Fibroblast of peridontal ligament (primary cell): Measurements from ENCODE around the gene DSTYK.
"Not testable (repeated sequence)": the region's sequence is repeated elsewhere in the genome, so short reads cannot be mapped to it uniquely, and the experiment has no call there.

Source experiments
- DNase-seq: peaks from one replicate; pipeline ENCODE4 v3.0.0-alpha.2; 2010; ENCODE audit errors: extremely low read depth

The DSTYK gene

GRCh38 chr1:205241366-205242030 lies 30.0 kb upstream of the DSTYK start:
- no peak for DNase-seq

DNA sequence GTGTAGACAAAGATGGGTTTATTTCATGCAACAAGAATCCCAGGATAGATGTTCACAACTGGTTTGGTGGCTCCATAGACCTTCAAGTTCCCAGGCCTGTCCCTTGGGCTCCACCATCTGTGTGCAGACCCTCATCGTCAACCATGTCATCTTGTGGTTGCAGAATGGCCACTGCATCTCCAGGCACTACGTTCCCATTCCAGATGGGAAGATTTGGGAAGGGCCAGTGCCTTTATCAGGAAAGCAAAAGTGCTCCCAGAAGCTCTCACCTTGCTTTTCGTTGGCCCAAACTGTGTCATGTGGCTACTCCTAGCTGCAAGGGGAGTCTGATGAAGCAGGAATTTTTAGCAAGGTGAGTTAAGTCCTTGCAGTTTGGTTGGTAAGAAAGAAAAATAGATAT lies 29.1 kb upstream of the DSTYK start:
- no peak for DNase-seq

DNA sequence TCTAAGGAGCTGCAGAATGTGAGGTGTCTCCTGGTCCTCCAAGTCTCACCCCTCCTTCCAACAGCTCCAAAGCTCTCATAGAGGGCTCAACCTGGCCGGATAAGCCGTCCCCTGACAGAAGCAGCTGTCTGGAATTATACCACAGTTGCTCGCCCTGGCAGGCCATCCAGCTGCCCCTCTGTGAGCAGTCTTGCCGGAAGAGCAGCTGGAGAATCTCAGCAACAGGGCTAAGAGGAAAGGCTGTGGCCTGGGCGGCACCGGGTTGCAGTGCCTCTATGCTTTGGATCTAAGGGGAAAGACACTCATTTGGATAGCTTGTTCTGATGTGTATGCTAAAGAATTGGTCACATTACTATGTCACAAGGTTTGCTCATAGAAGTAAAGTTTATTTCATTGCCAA lies 28.6 kb upstream of the DSTYK start:
- no peak for DNase-seq

DNA sequence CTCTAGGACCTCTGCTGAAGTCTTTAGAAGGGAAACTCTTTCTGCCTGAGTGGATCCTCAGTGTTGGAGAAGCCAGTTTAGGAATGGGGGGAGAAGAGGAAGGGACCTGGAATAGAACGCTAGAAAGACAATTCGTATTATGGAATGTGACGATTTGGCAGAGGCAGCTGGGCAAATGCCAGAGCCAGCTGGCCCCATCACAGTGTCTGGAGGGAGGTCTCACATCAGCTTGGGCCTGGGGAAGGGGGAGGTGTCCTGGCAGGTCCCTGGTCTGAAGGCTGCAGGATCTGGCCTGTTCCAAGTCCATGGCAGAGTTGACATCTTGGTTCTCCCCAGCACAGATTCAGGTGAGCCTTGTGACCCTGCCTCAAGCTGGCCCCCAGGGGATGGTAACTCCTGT lies 27.6 kb upstream of the DSTYK start:
- DNase-seq: no peak

GRCh38 chr1:205237526-205238484 lies 26.3 kb upstream of the DSTYK start:
- no peak for DNase-seq

GRCh38 chr1:205236951-205237475 lies 25.5 kb upstream of the DSTYK start:
- no peak for DNase-seq

- no peak for DNase-seq
Observed at GRCh38 chr1:205236526-205236925, 25.0 kb upstream of the DSTYK start.

- no peak for DNase-seq
Observed at GRCh38 chr1:205235951-205236350, 24.4 kb upstream of the DSTYK start.

- DNase-seq: not testable (repeated sequence)
Observed at GRCh38 chr1:205233986-205234385, 22.5 kb upstream of the DSTYK start.

GRCh38 chr1:205232945-205233397 lies 21.5 kb upstream of the DSTYK start:
- DNase-seq: no peak

- no peak for DNase-seq
Observed at GRCh38 chr1:205232127-205232820, 20.8 kb upstream of the DSTYK start.

- no peak for DNase-seq
Observed at GRCh38 chr1:205230982-205231381, 19.5 kb upstream of the DSTYK start.

DNA sequence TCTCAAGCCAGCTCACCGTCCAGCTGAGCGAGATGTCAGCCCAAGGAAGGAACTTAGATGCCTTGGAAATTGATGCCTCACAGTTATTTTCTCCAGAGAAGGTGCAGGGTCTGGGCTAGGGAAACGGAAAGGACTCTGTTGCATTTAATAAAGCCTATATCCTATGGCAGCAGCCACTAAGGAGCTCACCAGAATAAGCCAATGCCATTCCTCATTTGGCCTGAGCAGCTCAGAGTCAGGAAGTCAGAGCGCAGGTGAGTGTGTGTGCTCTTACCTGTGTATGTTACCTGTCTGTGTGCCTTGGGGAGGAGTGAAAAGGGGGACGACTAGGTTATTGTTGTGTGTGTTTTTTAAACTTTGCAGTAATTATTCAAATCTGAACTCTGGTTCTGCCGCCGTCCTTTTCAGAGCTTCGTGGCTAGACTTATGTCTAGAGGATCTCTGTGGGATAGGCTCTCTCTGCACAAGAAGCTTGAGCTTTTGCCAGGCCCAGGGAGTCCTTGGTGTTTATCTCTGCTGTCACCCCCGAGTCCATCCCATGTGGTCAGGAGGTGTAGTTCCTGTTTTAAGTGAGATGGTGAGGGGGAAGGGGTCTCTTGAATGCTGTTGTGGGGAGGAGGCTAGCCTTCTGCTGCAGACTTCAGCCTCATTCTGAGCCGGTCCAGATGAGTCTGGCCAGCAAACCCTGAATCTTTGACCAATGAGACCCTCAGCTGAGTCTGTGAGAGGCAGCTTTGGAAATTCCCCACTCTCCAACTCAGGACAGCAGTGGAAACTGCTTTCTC lies 18.6 kb upstream of the DSTYK start:
- DNase-seq: no peak

GRCh38 chr1:205229399-205229871 lies 17.9 kb upstream of the DSTYK start:
- DNase-seq: peak; percentile 36

DNA sequence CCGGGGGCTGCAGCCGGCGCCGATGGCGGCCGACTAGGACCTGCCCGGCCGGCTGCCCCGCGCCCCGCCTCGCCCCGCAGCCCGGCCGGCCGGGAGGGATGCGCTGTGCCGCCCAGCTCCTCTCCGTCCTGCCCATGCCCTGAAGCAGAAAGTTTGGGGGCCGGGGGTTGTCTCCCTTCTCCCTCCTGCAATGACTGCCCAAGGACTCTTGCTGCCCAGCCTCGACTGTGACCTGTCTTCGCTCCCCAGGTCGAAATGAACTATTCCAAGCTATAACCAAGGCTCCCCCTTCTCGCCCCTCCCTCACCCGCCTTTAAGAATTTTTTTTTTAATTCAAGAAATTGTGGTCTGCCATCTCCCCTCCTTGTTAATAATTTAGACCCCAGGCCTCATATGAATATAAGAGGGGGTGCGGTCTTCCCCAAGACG lies 16.6 kb upstream of the DSTYK start:
- DNase-seq: no peak

GRCh38 chr1:205227584-205228013 lies 16.1 kb upstream of the DSTYK start, which contains the start of gene TMCC2:
TMCC2 (plus strand) TSS chr1:205227946; CDS start chr1:205228565, 619 bp downstream.
- peak; percentile 82 for DNase-seq

- peak; percentile 45 for DNase-seq
Observed at GRCh38 chr1:205226868-205227583, 15.5 kb upstream of the DSTYK start.

GRCh38 chr1:205225901-205226765 lies 14.6 kb upstream of the DSTYK start:
- no peak for DNase-seq

DNA sequence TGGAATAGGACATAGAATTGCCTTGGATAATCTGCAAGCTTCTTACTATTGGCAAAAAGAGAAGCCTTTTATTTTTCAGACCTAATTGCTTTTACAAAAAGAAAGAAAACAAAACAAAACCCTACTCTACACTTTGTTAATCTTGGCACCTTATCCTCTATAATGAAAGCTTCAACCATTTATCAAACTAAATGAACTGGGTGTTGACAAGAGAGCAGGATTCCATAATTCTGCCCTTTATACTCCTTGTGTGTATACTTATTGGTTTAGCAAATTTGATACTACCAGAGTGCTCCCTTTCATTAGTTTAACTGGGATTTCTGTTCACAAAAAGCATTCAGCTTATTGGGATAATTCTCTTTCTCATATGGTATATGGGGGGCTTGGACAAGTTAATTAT lies 13.2 kb upstream of the DSTYK start:
- no peak for DNase-seq
